ENCODE measurements around the gene MIOX. TPM values are rescaled to one million over a fixed set of nuclear protein-coding genes. Genes with fewer than 3 reads are reported as not detected.

Gene MIOX
- total RNA-seq, 1 donor from 2014 or later, result not detected

DNA sequence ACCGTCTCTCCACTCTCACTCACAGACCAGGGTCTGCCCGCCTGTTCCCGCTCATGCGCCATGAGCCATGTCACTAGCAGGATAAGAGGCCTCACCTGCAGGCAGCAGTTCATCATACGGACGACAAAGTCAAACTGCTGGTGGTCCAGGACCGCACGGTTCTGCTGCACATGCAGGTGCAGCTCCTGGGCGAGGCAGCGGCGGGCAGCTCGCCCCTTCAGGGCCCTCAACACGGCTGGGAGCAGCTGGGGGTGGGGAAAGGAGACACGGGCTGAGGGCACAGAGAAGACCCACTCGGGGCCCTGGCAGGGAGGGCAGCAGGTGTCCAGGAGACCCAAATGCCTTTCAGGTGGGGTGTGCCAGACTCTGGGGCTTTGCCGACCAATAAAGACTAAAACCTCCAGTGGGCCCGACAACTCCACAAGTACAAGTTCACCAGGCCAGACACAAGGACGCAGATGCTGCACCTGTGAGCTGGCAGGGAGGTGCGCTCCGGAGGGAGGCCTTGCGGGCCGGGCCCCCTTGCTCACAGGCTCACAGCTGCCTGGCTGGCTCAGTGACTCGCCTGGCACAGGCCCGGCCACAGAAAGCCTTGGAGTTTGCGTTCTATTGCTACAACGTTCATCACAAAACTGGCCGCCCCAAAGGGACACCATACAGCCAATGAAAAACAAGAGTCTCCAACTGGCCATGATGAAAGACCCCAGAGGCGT is 23.3 kb upstream of the MIOX start:
- Histone ChIP-seq H3K9me3 (replicated peaks) (no peaks in the 10 kb centered on the region), H3K4me1 (peaks cover 3% of the 10 kb centered on the region), H3K27ac (replicated peaks) (no peak overlapping the region), H3K36me3 (peaks cover 98% of the 10 kb centered on the region), H3K27me3 (ENCODE audit: low read depth) (no peaks in the 10 kb centered on the region), H3K4me3 (no peak overlapping the region)
- DNase-seq, result no peak
- intact Hi-C loops (cut with micrococcal nuclease), result no loop called here
- TF ChIP-seq, protein P1, sequence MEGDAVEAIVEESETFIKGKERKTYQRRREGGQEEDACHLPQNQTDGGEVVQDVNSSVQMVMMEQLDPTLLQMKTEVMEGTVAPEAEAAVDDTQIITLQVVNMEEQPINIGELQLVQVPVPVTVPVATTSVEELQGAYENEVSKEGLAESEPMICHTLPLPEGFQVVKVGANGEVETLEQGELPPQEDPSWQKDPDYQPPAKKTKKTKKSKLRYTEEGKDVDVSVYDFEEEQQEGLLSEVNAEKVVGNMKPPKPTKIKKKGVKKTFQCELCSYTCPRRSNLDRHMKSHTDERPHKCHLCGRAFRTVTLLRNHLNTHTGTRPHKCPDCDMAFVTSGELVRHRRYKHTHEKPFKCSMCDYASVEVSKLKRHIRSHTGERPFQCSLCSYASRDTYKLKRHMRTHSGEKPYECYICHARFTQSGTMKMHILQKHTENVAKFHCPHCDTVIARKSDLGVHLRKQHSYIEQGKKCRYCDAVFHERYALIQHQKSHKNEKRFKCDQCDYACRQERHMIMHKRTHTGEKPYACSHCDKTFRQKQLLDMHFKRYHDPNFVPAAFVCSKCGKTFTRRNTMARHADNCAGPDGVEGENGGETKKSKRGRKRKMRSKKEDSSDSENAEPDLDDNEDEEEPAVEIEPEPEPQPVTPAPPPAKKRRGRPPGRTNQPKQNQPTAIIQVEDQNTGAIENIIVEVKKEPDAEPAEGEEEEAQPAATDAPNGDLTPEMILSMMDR (IDR thresholded peaks at IDR 0.05; ENCODE audit: borderline replicate concordance), result no peak

DNA sequence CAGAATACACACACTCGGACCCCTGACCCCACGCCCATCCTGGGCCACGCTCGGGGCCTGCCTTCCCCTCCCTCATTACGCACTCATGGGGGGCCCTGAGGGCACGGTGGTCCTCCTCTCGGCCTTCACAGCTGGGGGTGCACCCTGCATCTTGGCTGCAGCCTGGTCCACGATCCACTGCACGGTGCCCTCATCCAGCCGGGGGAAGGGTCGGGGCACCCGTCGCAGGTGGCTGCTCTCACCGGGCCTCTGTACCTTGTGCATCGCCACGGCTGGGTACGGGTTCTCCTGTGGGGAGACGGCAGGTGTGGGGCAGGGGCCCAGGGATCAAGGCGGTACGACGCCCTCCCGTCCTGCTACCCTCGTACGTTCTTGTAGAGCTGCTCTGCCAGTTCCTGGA is 22.2 kb upstream of the MIOX start:
- TF ChIP-seq, protein P1 (IDR thresholded peaks at IDR 0.05; ENCODE audit: borderline replicate concordance), result no peak
- no peaks in the 10 kb centered on the region for H3K27me3 ChIP-seq (ENCODE audit: low read depth)
- DNase-seq, result no peak
- H3K4me3 ChIP-seq, result no peak overlapping the region
- H3K36me3 ChIP-seq, result peaks cover 86% of the 10 kb centered on the region
- H3K27ac ChIP-seq (replicated peaks), result no peak overlapping the region
- no peaks in the 10 kb centered on the region for H3K9me3 ChIP-seq (replicated peaks)
- H3K4me1 ChIP-seq, result peaks cover 14% of the 10 kb centered on the region
- intact Hi-C loops (cut with micrococcal nuclease), result no loop called here

DNA sequence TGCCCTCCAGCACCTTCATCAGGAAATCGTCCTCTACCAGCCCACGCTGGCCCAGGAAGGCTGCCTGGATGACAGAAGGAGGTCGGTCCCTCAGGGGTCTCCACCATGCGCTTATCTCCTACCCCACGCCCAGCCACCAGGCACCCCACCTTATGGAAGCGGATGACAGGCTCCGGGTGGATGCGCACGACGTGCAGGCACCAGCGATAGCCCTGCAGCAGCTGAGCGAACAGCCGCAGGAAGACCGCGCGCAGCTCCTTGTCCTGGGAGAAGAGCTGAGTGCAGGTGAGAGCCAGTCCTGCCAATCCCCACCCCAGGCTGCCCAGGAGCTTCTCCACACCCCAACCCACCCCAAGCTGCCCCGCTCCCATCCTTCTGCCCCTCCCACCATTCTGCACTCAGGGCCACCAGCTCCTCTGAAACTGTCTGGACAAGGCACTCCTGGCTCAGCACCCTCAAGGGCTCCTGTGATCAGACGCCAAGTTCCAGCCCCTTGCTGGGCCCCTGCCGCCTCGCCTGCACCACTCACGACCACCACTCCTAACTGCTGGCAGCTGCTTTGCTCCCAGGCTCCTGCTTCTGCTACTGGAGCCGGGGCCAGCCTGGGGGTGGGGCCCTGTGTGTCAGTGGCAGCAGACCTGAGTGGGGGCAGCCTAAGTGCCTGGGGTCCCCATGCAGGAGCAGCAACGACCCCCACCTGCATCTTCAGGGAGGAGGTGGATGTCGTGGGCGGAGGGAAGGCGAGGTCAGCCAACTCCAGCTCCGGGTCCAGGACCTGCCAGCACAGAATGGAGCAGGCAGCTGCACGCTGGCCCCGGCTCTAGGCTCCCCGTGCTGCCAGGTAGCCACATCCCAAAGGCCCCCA is 21.4 kb upstream of the MIOX start:
- Histone ChIP-seq H3K9me3 (replicated peaks) (no peaks in the 10 kb centered on the region), H3K36me3 (peaks cover 78% of the 10 kb centered on the region), H3K4me1 (peaks cover 23% of the 10 kb centered on the region), H3K27me3 (ENCODE audit: low read depth) (no peaks in the 10 kb centered on the region), H3K27ac (replicated peaks) (no peak overlapping the region), H3K4me3 (no peak overlapping the region)
- TF ChIP-seq, protein P1 (IDR thresholded peaks at IDR 0.05; ENCODE audit: borderline replicate concordance), result no peak
- DNase-seq, result no peak
- intact Hi-C loops (cut with micrococcal nuclease), result no loop called here

DNA sequence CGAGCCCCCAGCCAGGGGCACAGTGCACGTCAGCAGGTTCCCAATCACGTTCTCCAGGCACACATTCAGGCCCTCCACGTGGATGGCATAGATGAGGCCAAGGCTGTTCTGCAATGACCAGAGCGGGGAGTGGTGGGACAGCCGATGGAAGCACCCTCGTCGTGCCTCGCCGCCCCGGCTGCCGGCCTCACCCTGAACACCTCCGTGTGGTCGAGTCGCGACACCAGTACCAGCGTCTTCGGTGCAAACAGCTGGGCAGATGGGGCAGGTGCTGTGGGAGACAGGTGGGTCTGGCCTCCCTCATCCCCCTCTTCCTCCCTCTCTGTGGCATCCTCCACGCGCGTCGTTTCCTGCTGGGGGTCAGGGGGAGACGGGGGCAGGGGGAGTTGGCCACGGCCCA is 19.3 kb upstream of the MIOX start:
- TF ChIP-seq, protein P1 (IDR thresholded peaks at IDR 0.05; ENCODE audit: borderline replicate concordance), result no peak
- Histone ChIP-seq H3K4me3 (no peak overlapping the region), H3K4me1 (peaks cover 43% of the 10 kb centered on the region), H3K27me3 (ENCODE audit: low read depth) (no peaks in the 10 kb centered on the region), H3K36me3 (peaks cover 58% of the 10 kb centered on the region), H3K27ac (replicated peaks) (no peak overlapping the region), H3K9me3 (replicated peaks) (no peaks in the 10 kb centered on the region)
- intact Hi-C loops (cut with micrococcal nuclease), result no loop called here
- DNase-seq, result no peak

DNA sequence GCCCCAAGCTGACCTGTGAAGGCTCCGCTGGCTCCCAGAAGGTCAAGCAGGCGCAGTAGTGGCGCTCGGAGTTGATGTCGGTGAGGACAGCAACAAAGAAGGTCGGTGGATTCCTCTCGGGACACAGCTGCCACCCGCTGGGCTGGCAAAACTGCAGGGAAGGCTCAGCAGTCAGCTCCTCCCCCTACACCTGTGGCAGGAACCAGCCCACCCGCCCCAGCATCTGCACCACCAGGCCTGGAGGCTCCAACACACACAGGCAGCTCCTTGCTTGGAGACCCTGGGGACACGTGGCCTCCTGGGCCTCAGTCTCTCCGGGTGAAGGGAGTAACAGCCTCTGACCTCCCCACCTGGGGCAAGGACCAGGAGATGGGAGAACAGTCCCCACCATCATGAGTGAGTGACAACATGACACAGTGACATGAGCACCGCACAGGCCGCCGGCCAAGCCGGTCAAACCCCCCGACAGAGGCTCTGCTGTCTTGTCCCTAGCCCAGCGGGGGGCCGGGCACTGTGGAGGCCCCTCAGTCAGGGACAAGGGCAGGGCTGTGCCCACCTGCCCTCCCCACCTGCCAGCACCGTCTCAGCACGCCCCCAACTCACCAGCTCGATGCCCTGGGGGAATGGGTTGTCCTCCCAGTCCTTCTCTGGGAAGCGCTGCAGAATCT is 18.8 kb upstream of the MIOX start:
- H3K36me3 ChIP-seq, result peaks cover 52% of the 10 kb centered on the region
- intact Hi-C loops (cut with micrococcal nuclease), result no loop called here
- peaks cover 49% of the 10 kb centered on the region for H3K4me1 ChIP-seq

More for the DNA sequence above, 18.8 kb upstream of the MIOX start:
- TF ChIP-seq, protein P1 (IDR thresholded peaks at IDR 0.05; ENCODE audit: borderline replicate concordance), result no peak
- Histone ChIP-seq H3K27ac (replicated peaks) (no peak overlapping the region), H3K27me3 (ENCODE audit: low read depth) (no peaks in the 10 kb centered on the region), H3K9me3 (replicated peaks) (no peaks in the 10 kb centered on the region), H3K4me3 (no peak overlapping the region)
- DNase-seq, result no peak

All from left ventricle myocardium inferior (tissue), 1 donor.